ENCODE measurements around the gene ARHGAP40.

GRCh38 chr20:38558596-38559360, 42.8 kb upstream of the ARHGAP40 start:
- no peak for TF ChIP-seq POLR2AphosphoS5 (IDR thresholded peaks at IDR 0.05)
- TF ChIP-seq, protein P1, sequence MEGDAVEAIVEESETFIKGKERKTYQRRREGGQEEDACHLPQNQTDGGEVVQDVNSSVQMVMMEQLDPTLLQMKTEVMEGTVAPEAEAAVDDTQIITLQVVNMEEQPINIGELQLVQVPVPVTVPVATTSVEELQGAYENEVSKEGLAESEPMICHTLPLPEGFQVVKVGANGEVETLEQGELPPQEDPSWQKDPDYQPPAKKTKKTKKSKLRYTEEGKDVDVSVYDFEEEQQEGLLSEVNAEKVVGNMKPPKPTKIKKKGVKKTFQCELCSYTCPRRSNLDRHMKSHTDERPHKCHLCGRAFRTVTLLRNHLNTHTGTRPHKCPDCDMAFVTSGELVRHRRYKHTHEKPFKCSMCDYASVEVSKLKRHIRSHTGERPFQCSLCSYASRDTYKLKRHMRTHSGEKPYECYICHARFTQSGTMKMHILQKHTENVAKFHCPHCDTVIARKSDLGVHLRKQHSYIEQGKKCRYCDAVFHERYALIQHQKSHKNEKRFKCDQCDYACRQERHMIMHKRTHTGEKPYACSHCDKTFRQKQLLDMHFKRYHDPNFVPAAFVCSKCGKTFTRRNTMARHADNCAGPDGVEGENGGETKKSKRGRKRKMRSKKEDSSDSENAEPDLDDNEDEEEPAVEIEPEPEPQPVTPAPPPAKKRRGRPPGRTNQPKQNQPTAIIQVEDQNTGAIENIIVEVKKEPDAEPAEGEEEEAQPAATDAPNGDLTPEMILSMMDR (IDR thresholded peaks at IDR 0.05 in 8 of 11, conservative IDR thresholded peaks at IDR 0.05 in 3 of 11), result no peak

Data from spleen (tissue), 7 donors.